ENCODE measurements around the gene SLC35F6.

Gene SLC35F6

DNA sequence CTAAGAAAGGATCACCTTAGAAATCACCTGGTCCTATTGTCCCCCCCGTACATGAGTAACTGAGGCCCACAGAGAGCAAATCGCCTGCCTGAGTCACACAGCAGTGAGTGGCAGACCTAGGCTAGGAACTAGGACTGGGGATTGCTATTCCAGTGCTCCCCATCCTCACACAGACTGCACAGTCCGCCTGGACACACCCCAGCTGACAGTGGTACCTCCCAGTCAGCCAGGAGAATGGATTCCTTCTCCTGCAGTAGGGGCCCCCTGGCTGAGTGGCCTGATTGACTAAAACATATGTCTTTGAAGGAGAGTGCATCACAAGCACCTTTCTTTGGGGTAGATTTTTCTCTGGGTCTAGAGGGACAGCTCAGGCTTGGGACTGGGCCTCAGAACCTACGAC, 32.4 kb upstream of the SLC35F6 start:
- Histone ChIP-seq H3K4me3 (ENCODE audit: insufficient read depth, low read length, poor library complexity, severe bottlenecking) (no peak overlapping the region), H3K79me2 (ENCODE audit: insufficient read depth, low read length) (no peaks in the 10 kb centered on the region), H4K20me1 (ENCODE audit: low read depth, low read length) (no peaks in the 10 kb centered on the region), H3K9me3 (ENCODE audit: insufficient read depth, low read length) (no peaks in the 10 kb centered on the region), H3K27me3 (ENCODE audit: low read length) (no peaks in the 10 kb centered on the region), H3K36me3 (ENCODE audit: low read length) (no peaks in the 10 kb centered on the region), H3K9me2 (replicated peaks; ENCODE audit: insufficient read depth, low read length) (no peaks in the 10 kb centered on the region), H3K27ac (ENCODE audit: low read depth, low read length) (no peak overlapping the region), H3K4me2 (ENCODE audit: low read depth, low read length, poor library complexity, severe bottlenecking) (no peak overlapping the region), H2AFZ (ENCODE audit: low read depth, low read length, severe bottlenecking) (no peak overlapping the region), H3K9ac (ENCODE audit: low read length) (no peak overlapping the region), H3F3A (ENCODE audit: insufficient read depth) (no peaks in the 10 kb centered on the region)
- TF ChIP-seq CTCF (IDR thresholded peaks at IDR 0.05; ENCODE audit: insufficient read depth, low read length, poor library complexity, severe bottlenecking) (no peak), EZH2phosphoT487 (conservative IDR thresholded peaks at IDR 0.05; ENCODE audit: low read length) (no peak)

GRCh38 chr2:26732446-26732845, 31.6 kb upstream of the SLC35F6 start:
- H3F3A ChIP-seq (ENCODE audit: insufficient read depth) = no peaks in the 10 kb centered on the region
- H3K4me3 ChIP-seq (ENCODE audit: insufficient read depth, low read length, poor library complexity, severe bottlenecking) = no peak overlapping the region
- H3K4me2 ChIP-seq (ENCODE audit: low read depth, low read length, poor library complexity, severe bottlenecking) = no peak overlapping the region
- H3K36me3 ChIP-seq (ENCODE audit: low read length) = no peaks in the 10 kb centered on the region
- H3K27ac ChIP-seq (ENCODE audit: low read depth, low read length) = no peak overlapping the region
- no peaks in the 10 kb centered on the region for H3K27me3 ChIP-seq (ENCODE audit: low read length)
- no peak overlapping the region for H3K9ac ChIP-seq (ENCODE audit: low read length)
- H2AFZ ChIP-seq (ENCODE audit: low read depth, low read length, severe bottlenecking) = no peak overlapping the region
- no peaks in the 10 kb centered on the region for H3K79me2 ChIP-seq (ENCODE audit: insufficient read depth, low read length)
- H3K9me3 ChIP-seq (ENCODE audit: insufficient read depth, low read length) = no peaks in the 10 kb centered on the region
- TF ChIP-seq CTCF (IDR thresholded peaks at IDR 0.05; ENCODE audit: insufficient read depth, low read length, poor library complexity, severe bottlenecking) = no peak
- no peak for TF ChIP-seq EZH2phosphoT487 (conservative IDR thresholded peaks at IDR 0.05; ENCODE audit: low read length)
- no peaks in the 10 kb centered on the region for H3K9me2 ChIP-seq (replicated peaks; ENCODE audit: insufficient read depth, low read length)
- no peaks in the 10 kb centered on the region for H4K20me1 ChIP-seq (ENCODE audit: low read depth, low read length)

DNA sequence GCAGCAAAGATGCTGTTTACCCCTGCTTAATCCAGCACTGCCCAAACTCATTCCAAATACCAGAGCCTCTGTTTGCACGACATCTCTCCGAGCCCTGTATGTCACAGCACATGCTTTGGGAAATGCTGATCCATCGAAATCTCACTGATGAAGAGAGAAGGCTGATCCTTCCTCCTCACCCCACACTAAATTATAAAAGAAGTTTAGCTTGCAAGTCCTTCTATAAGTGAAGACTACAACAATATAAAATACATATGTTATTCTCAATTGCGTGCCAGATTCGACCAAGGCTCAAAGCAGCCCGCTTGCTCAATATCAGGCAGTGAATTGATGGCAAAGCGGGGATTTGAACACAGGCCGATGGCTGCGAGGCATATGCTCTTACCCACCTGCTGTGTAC, 30.7 kb upstream of the SLC35F6 start:
- Histone ChIP-seq H3K27me3 (ENCODE audit: low read length) (no peaks in the 10 kb centered on the region), H3F3A (ENCODE audit: insufficient read depth) (no peaks in the 10 kb centered on the region), H3K4me2 (ENCODE audit: low read depth, low read length, poor library complexity, severe bottlenecking) (no peak overlapping the region), H4K20me1 (ENCODE audit: low read depth, low read length) (no peaks in the 10 kb centered on the region), H2AFZ (ENCODE audit: low read depth, low read length, severe bottlenecking) (no peak overlapping the region), H3K79me2 (ENCODE audit: insufficient read depth, low read length) (no peaks in the 10 kb centered on the region), H3K4me3 (ENCODE audit: insufficient read depth, low read length, poor library complexity, severe bottlenecking) (no peak overlapping the region), H3K9ac (ENCODE audit: low read length) (no peak overlapping the region), H3K9me3 (ENCODE audit: insufficient read depth, low read length) (no peaks in the 10 kb centered on the region), H3K9me2 (replicated peaks; ENCODE audit: insufficient read depth, low read length) (no peaks in the 10 kb centered on the region), H3K36me3 (ENCODE audit: low read length) (no peaks in the 10 kb centered on the region), H3K27ac (ENCODE audit: low read depth, low read length) (no peak overlapping the region)
- TF ChIP-seq CTCF (IDR thresholded peaks at IDR 0.05; ENCODE audit: insufficient read depth, low read length, poor library complexity, severe bottlenecking) (no peak), EZH2phosphoT487 (conservative IDR thresholded peaks at IDR 0.05; ENCODE audit: low read length) (no peak)

DNA sequence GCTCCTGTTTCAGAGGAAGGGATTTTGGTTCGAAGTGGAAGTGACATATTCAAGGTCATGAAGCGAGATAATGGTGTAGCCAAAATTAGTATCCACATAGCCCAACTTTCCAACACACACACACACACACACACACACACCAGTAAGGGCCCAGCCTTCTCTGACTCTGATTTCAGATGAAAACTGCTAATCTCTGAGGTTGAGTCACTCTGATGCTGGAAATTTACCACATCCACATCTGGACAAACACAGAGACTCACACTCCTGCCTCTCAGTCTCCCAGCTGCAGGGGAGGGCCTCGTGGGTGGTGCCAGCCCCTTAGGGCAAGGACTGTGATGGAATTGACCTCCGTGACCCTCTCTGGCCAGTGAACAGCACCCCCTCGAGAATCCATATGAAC, 29.0 kb upstream of the SLC35F6 start:
- no peaks in the 10 kb centered on the region for H3K9me2 ChIP-seq (replicated peaks; ENCODE audit: insufficient read depth, low read length)
- no peaks in the 10 kb centered on the region for H3F3A ChIP-seq (ENCODE audit: insufficient read depth)
- no peak for TF ChIP-seq EZH2phosphoT487 (conservative IDR thresholded peaks at IDR 0.05; ENCODE audit: low read length)
- no peak for TF ChIP-seq CTCF (IDR thresholded peaks at IDR 0.05; ENCODE audit: insufficient read depth, low read length, poor library complexity, severe bottlenecking)

More for the DNA sequence above, 29.0 kb upstream of the SLC35F6 start:
- Histone ChIP-seq H4K20me1 (ENCODE audit: low read depth, low read length) (no peaks in the 10 kb centered on the region), H3K27ac (ENCODE audit: low read depth, low read length) (no peak overlapping the region), H3K79me2 (ENCODE audit: insufficient read depth, low read length) (no peaks in the 10 kb centered on the region), H3K4me2 (ENCODE audit: low read depth, low read length, poor library complexity, severe bottlenecking) (no peak overlapping the region), H3K4me3 (ENCODE audit: insufficient read depth, low read length, poor library complexity, severe bottlenecking) (no peak overlapping the region), H3K9ac (ENCODE audit: low read length) (no peak overlapping the region), H3K27me3 (ENCODE audit: low read length) (no peaks in the 10 kb centered on the region), H3K36me3 (ENCODE audit: low read length) (no peaks in the 10 kb centered on the region), H3K9me3 (ENCODE audit: insufficient read depth, low read length) (no peaks in the 10 kb centered on the region), H2AFZ (ENCODE audit: low read depth, low read length, severe bottlenecking) (no peak overlapping the region)

Data from SU-DHL-6 (cell line).